H1 (cell line): ENCODE measurements around the gene MIDN. TPM values are rescaled to one million over a fixed set of nuclear protein-coding genes. Genes with fewer than 3 reads are reported as not detected.

ENCODE experiments used
- BACH1 ChIP-seq: IDR thresholded peaks from 2 replicates; pipeline ENCODE4 v1.6.1; 2012; ENCODE audit warnings: low read length, improper control_type of control experiment
- CBX8 ChIP-seq: fragments of 300-800, 300-1000 bp; sonication (generic); IDR thresholded peaks from 2 replicates; pipeline ENCODE4 v1.7.1; 2016; ENCODE audit warnings: low read depth, low read length, borderline replicate concordance
- CEBPB ChIP-seq: IDR thresholded peaks from 2 replicates; pipeline ENCODE4 v1.6.1; 2012; ENCODE audit warnings: low read depth, low read length
- CREB1 ChIP-seq: IDR thresholded peaks from 2 replicates; pipeline ENCODE4 v1.6.1; 2012; ENCODE audit warnings: inconsistent platforms
- CTCF ChIP-seq, 3 experiments: IDR thresholded peaks; 1 replicate in 2 of 3; 2 replicates in 1 of 3; pipeline versions ENCODE4 v1.5.1 to v1.6.1; 2011; ENCODE audit warnings: low read length in 3 of 3, mild to moderate bottlenecking in 3 of 3, inconsistent platforms in 2 of 3, low read depth in 1 of 3, moderate library complexity in 1 of 3; ENCODE audit not compliant: insufficient read depth in 1 of 3; ENCODE audit errors: control extremely low read depth in 1 of 3
- EP300 ChIP-seq, 2 experiments: IDR thresholded peaks; 1 replicate in 1 of 2; 2 replicates in 1 of 2; pipeline ENCODE4 v1.6.1; 2011 to 2012; ENCODE audit warnings: low read depth in 2 of 2, low read length in 2 of 2, mild to moderate bottlenecking in 2 of 2, borderline replicate concordance in 1 of 2, inconsistent platforms in 1 of 2, moderate library complexity in 1 of 2
- FOSL1 ChIP-seq: IDR thresholded peaks from 2 replicates; pipeline ENCODE4 v1.6.1; 2011; ENCODE audit warnings: mild to moderate bottlenecking, low read depth, low read length, moderate library complexity; ENCODE audit not compliant: insufficient read depth
- GTF2F1 ChIP-seq: IDR thresholded peaks from 2 replicates; pipeline ENCODE4 v1.6.1; 2012; ENCODE audit warnings: low read depth, low read length, improper control_type of control experiment, borderline replicate concordance
- JUN ChIP-seq: IDR thresholded peaks from 2 replicates; pipeline ENCODE4 v1.6.1; 2011; ENCODE audit warnings: low read depth, mild to moderate bottlenecking, improper control_type of control experiment, low read length
- JUND ChIP-seq: IDR thresholded peaks from 2 replicates; pipeline ENCODE4 v1.6.1; 2011; ENCODE audit warnings: mild to moderate bottlenecking, improper control_type of control experiment, low read length
- MAFK ChIP-seq: IDR thresholded peaks from 2 replicates; pipeline ENCODE4 v1.6.1; 2012; ENCODE audit warnings: low read depth, mild to moderate bottlenecking, improper control_type of control experiment, low read length
- PHF8 ChIP-seq: fragments of 200-600 bp; sonication (generic); conservative IDR thresholded peaks from 2 replicates; pipeline ENCODE4 v1.7.1; 2012; ENCODE audit warnings: low read depth, mild to moderate bottlenecking, inconsistent platforms, low read length, moderate library complexity
- POLR2A ChIP-seq, 2 experiments: IDR thresholded peaks; 1 replicate in 1 of 2; 2 replicates in 1 of 2; pipeline ENCODE4 v1.6.1; 2011; ENCODE audit warnings: low read depth in 2 of 2, low read length in 2 of 2, mild to moderate bottlenecking in 2 of 2; ENCODE audit errors: control extremely low read depth in 1 of 2
- POLR2AphosphoS5 ChIP-seq: IDR thresholded peaks from 2 replicates; pipeline ENCODE4 v1.6.1; 2011; ENCODE audit warnings: low read depth, low read length
- RFX5 ChIP-seq: IDR thresholded peaks from 2 replicates; pipeline ENCODE4 v1.6.1; 2011; ENCODE audit warnings: low read depth, low read length, improper control_type of control experiment, borderline replicate concordance
- RNF2 ChIP-seq: fragments of 200-900, 300-1000 bp; sonication (generic); IDR thresholded peaks from 2 replicates; pipeline ENCODE4 v1.7.1; 2016; ENCODE audit warnings: borderline replicate concordance, low read depth, mild to moderate bottlenecking, antibody characterized with exemption, low read length; ENCODE audit not compliant: poor library complexity, severe bottlenecking; ENCODE audit errors: missing control alignments
- SUZ12 ChIP-seq: fragments of 200-600 bp; sonication (generic); IDR thresholded peaks from 2 replicates; pipeline ENCODE4 v1.6.1; 2012; ENCODE audit warnings: mild to moderate bottlenecking, inconsistent platforms, low read length, moderate library complexity, mixed read lengths
- TAF7 ChIP-seq: optimal IDR thresholded peaks from 2 replicates; pipeline ENCODE3; 2011; ENCODE audit warnings: low read depth, mild to moderate bottlenecking, inconsistent platforms, low read length, moderate library complexity, borderline replicate concordance
- YY1 ChIP-seq: IDR thresholded peaks from 2 replicates; pipeline ENCODE4 v1.6.1; 2011; ENCODE audit warnings: low read depth, mild to moderate bottlenecking, low read length
- ZNF274 ChIP-seq: IDR thresholded peaks from 2 replicates; pipeline ENCODE4 v1.7.0; 2012; ENCODE audit warnings: low read length, borderline replicate concordance; ENCODE audit errors: extremely low read depth
- polyA plus RNA-seq, 7 experiments: library from polyadenylated mRNA; depleted of rRNA in 3 of 7; stranded (reverse) in 5 of 7; unstranded in 2 of 7; fragments of >200 nt in 5 of 7; fragments of 200-250 nt in 2 of 7; gene quantifications; 1 replicate in 5 of 7; 2 replicates in 1 of 7; 4 replicates in 1 of 7; pipeline versions ENCODE4 v1.2.1 to v1.2.3, GENCODE V29; 2011 to 2013; ENCODE audit warnings: missing spikeins in 2 of 7, mixed read lengths in 2 of 7
- total RNA-seq: library from RNA; stranded (reverse); fragmentation: NEBNext Ultra II Directional; extraction: Animal tissue kit (Norgen Biotek cat#: 25700); gene quantifications from 2 replicates; pipeline ENCODE4 v1.2.1, GENCODE V29; 2021
- TF ChIP-seq, protein P1 (sequence below): IDR thresholded peaks from 2 replicates; pipeline ENCODE4 v1.6.1; 2011; ENCODE audit warnings: low read length, improper control_type of control experiment

Gene MIDN
- total and polyA plus RNA-seq, 2 of the 8 experiments (the other 6 are each of a cell fraction or from before 2014, with no cell fraction given), result 39.8 to 159 TPM

DNA sequence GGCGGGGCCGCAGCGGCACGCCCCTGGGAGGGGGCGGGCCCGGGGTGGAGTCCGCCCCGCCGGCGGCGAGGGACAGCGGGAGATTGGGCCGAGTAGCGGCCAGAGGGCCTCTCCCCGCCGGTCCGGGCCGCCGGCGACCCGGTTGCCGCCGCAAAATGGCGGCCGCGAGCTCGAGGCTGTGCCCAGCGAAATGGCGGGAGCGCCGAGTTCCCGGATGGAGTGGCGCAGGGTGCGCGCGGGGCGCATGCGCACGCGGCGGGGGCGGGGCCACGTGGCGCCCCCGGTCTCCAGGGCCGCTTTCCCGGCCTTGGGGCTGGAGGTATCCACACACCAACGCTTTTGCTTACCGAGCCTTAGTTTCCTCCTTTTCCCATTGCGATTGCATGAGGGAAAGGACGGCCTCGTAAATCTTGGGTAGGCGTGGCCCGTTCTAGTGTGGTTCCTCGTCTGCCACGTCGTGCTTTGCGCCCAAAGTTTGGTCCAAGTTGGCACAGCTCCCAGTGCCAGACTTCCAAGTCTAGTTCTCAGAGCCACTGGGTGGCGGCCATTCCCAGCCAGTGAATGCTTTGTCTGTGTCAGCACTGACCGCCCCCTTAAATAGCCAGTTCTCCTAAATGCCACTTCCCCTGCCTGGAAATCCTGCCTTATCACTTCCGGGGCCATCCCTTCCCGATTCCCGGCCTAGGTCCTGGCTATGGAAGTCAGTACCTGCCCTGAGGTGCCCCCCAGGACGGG, 21.3 kb downstream of the MIDN start (continued):
- TF ChIP-seq POLR2A (IDR thresholded peaks at IDR 0.05; ENCODE audit: control extremely low read depth in 1 of 2, low read depth in 2 of 2, low read length in 2 of 2) (peak; percentile 83 to 95), CBX8 (no peak), ZNF274 (no peak), CEBPB (no peak), POLR2AphosphoS5 (peak; percentile 77), EP300 (IDR thresholded peaks at IDR 0.05; ENCODE audit: borderline replicate concordance in 1 of 2, low read depth in 2 of 2, low read length in 2 of 2) (0 out of 3 replicates have a peak, but pooled peaks of 1 of the 2 experiments have one; percentile 2), RFX5 (no peak), TAF7 (peak; percentile 4), RNF2 (no peak), JUND (no peak), FOSL1 (no peak), YY1 (peak; percentile 98), PHF8 (peak; percentile 54; the same call in 1 of the 2 replicates), CREB1 (no peak), GTF2F1 (no peak), SUZ12 (no peak), MAFK (no peak), CTCF (IDR thresholded peaks at IDR 0.05; ENCODE audit: control extremely low read depth in 1 of 3, insufficient read depth in 1 of 3, low read depth in 1 of 3, low read length in 3 of 3) (peak in 1 of 3 experiments; percentile 4; a peak in 1 of 4 replicates), BACH1 (no peak), JUN (no peak)
- TF ChIP-seq, protein P1, sequence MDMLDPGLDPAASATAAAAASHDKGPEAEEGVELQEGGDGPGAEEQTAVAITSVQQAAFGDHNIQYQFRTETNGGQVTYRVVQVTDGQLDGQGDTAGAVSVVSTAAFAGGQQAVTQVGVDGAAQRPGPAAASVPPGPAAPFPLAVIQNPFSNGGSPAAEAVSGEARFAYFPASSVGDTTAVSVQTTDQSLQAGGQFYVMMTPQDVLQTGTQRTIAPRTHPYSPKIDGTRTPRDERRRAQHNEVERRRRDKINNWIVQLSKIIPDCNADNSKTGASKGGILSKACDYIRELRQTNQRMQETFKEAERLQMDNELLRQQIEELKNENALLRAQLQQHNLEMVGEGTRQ, result peak; percentile 73
